Subcutaneous abdominal adipose tissue (tissue), 5 donors: ENCODE results near the gene FAM3B.
A peak's percentile ranks its signal among the peaks of the same experiment; 100 is the strongest.

ENCODE experiments used
- H3K27ac ChIP-seq: one replicate; pipeline ENCODE4 v1.7.0; 2013; ENCODE audit warnings: low read depth, mild to moderate bottlenecking, inconsistent platforms, low read length, moderate library complexity
- H3K27me3 ChIP-seq, 5 donors: one replicate each; pipeline ENCODE4 v1.7.0; 2013; ENCODE audit warnings: low read length in 5 of 5, inconsistent platforms in 1 of 5; ENCODE audit not compliant: control insufficient read depth in 5 of 5, insufficient read depth in 4 of 5
- H3K36me3 ChIP-seq, 5 donors: one replicate each; pipeline ENCODE4 v1.7.0; 2013; ENCODE audit warnings: low read length in 5 of 5; ENCODE audit not compliant: control insufficient read depth in 5 of 5, insufficient read depth in 5 of 5
- H3K4me1 ChIP-seq, 5 donors: one replicate each; pipeline ENCODE4 v1.7.0; 2013; ENCODE audit warnings: low read length in 5 of 5, mild to moderate bottlenecking in 3 of 5, moderate library complexity in 1 of 5; ENCODE audit not compliant: control insufficient read depth in 5 of 5, insufficient read depth in 5 of 5
- H3K4me3 ChIP-seq, 5 donors: one replicate each; pipeline ENCODE4 v1.7.0; 2013; ENCODE audit warnings: low read length in 5 of 5, low read depth in 1 of 5
- H3K9ac ChIP-seq, 5 donors: one replicate each; pipeline ENCODE4 v1.7.0; 2013; ENCODE audit warnings: low read length in 5 of 5, mild to moderate bottlenecking in 4 of 5, moderate library complexity in 3 of 5
- H3K9me3 ChIP-seq, 5 donors: one replicate each; pipeline ENCODE4 v1.7.0; 2013; ENCODE audit warnings: low read length in 5 of 5; ENCODE audit not compliant: control insufficient read depth in 5 of 5
- donor health status: healthy.
- donor health status: healthy.
- donor health status: healthy.
- donor health status: healthy.
- donor health status: healthy.

The FAM3B gene, protein sequence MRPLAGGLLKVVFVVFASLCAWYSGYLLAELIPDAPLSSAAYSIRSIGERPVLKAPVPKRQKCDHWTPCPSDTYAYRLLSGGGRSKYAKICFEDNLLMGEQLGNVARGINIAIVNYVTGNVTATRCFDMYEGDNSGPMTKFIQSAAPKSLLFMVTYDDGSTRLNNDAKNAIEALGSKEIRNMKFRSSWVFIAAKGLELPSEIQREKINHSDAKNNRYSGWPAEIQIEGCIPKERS

DNA sequence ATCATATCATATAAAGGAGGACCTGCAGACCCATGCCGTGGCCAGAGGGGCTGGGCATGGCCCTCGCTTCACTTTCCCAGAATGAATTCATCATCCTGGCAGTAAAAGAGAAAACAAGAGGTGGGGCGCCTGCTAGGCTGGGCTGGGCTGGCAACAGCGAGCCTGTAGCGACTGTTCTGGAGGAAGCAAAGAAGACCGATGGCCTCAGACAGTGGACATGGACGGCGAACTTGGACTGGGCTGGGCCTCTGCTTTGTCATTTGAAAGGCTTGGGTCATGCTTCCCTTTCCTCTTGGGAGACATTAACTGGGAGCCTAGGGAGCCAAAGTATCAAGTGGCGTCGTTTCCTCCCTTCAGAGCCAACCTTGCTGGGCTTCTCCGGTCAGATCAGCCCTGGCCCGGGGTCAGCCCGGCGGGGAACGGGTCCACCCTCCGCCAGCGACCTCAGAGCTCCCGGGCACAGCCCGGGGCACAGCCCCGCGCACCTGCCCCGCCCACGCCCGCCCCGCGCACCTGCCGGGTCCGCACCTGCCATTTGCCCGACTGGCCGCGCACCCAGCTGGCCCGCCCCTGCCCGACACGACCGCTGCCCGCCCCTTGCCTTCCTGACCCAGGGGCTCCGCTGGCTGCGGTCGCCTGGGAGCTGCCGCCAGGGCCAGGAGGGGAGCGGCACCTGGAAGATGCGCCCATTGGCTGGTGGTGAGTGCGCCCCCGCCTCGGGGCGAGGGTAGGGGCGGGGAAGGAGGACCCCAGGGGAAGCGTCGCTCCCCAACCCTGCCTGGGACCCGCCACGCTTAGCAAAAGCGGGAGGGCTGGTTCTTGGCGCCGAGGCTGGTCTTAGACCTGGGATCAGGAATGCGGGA, at the start of gene FAM3B:
TSS of gene FAM3B (plus strand) at position 602 of the 863 bp plus-strand sequence. CDS start at position 681, 79 bp downstream.
- Histone ChIP-seq H3K36me3 (no peaks in the 10 kb centered on the region), H3K9ac (peak within 1 kb of the TSS in 1 of 5 donors; percentile 15), H3K9me3 (no peaks in the 10 kb centered on the region), H3K27me3 (peaks cover 11 to 28% (median 16%) of the 10 kb centered on the region in 5 donors), H3K27ac (no peak within 1 kb of the TSS), H3K4me1 (peaks cover 0 to 15% (median 11%) of the 10 kb centered on the region in 5 donors), H3K4me3 (peak within 1 kb of the TSS; percentile 8 to 60 (median 31))

DNA sequence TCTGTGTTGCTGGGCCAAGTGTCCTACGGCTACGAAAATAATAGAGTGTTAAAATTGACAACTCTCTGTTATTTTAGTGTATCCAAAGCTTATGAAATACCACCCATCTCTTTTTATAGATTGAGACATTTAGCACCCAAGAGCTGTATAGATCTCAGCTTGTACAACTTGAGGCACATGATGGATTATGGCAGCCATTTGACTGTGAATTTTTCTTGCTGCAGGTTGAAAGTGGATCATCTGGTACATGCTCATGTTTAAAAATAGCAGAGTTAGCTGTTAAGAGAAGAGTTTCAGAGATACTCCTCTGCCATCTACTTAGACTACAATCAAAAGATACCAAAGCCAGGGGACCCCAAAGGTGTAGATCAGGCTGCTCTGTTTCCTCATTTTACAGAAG, 49.3 kb upstream of the FAM3B start:
- Histone ChIP-seq H3K36me3 (peaks cover 3 to 4% (median 3%) of the 10 kb centered on the region in 5 donors), H3K9me3 (peaks cover 0 to 6% (median 0%) of the 10 kb centered on the region in 5 donors), H3K27me3 (no peaks in the 10 kb centered on the region), H3K4me1 (no peaks in the 10 kb centered on the region), H3K27ac (no peak overlapping the region), H3K9ac (no peak overlapping the region), H3K4me3 (no peak overlapping the region)

DNA sequence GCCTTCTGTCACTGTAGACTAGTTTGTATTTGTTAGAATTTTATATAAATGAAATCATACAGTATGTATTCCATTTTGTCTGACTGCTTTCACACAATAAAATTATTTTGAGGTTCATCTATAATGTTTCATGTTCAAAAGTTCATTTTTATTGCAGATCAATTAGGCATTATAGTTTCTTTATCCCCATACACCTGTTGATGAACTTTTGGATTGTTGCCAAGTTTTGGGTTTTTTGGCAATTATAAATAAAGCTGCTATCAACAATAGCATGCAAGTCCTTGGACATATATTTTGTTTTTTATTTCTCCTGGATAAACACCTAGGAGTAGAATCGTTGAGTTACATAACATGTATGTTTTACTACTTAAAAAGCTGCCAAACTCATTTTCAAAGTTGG, 47.1 kb upstream of the FAM3B start:
- Histone ChIP-seq H3K27me3 (no peaks in the 10 kb centered on the region), H3K9ac (no peak overlapping the region), H3K36me3 (peaks cover 0 to 3% (median under 1%) of the 10 kb centered on the region in 5 donors), H3K9me3 (peaks cover 0 to 9% (median 0%) of the 10 kb centered on the region in 5 donors), H3K27ac (no peak overlapping the region), H3K4me3 (no peak overlapping the region), H3K4me1 (no peaks in the 10 kb centered on the region)

DNA sequence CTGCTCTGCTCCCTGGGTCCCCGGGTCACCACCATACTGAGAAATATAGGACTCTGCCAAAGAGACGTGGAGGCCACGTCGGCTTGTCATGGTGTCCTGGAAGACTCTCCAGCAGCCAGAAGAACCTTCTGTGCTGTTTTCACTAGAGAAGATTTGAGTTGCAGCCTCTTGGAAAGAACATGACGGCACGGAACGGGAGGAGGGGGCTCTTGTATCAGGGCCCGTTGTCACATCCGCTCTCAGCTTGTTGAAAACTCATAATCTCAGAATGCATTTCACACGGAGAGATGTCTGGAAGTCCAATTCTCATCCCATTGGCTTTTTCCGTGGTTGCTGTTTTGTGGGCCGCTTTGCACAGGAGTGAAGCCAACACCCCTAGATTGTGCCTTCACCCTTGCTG, 39.4 kb upstream of the FAM3B start:
- Histone ChIP-seq H3K9me3 (peaks cover 0 to 5% (median 0%) of the 10 kb centered on the region in 5 donors), H3K9ac (no peak overlapping the region), H3K4me3 (no peak overlapping the region), H3K36me3 (peaks cover 0 to 20% (median 10%) of the 10 kb centered on the region in 5 donors), H3K27me3 (peaks cover 0 to 9% (median 4%) of the 10 kb centered on the region in 5 donors), H3K27ac (no peak overlapping the region), H3K4me1 (peaks cover 0 to 3% (median 0%) of the 10 kb centered on the region in 5 donors)

DNA sequence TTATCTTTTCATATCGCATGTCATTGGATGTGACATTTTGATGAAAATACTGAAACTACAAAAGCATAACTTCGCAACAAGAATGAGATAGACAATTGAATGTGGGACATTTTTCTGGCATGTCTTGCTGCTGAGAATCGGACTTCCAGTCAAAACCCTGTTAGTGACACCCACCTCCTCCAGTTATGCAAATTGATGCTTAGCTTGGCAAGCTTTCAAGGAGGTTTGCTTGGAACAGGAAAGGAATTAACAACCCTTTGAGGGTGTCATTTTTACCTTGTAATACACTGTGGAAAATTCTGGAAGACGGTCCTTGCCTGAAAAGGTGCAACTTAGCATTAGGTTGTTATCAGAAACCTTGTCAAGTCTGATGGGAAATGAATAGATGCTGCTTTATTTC, 38.8 kb upstream of the FAM3B start:
- H3K36me3 ChIP-seq = peaks cover 0 to 20% (median 10%) of the 10 kb centered on the region in 5 donors
- H3K9me3 ChIP-seq = no peaks in the 10 kb centered on the region
- H3K4me1 ChIP-seq = peaks cover 0 to 3% (median 0%) of the 10 kb centered on the region in 5 donors
- H3K4me3 ChIP-seq = no peak overlapping the region
- no peak overlapping the region for H3K9ac ChIP-seq
- H3K27me3 ChIP-seq = peaks cover 0 to 15% (median 8%) of the 10 kb centered on the region in 5 donors
- H3K27ac ChIP-seq = no peak overlapping the region

DNA sequence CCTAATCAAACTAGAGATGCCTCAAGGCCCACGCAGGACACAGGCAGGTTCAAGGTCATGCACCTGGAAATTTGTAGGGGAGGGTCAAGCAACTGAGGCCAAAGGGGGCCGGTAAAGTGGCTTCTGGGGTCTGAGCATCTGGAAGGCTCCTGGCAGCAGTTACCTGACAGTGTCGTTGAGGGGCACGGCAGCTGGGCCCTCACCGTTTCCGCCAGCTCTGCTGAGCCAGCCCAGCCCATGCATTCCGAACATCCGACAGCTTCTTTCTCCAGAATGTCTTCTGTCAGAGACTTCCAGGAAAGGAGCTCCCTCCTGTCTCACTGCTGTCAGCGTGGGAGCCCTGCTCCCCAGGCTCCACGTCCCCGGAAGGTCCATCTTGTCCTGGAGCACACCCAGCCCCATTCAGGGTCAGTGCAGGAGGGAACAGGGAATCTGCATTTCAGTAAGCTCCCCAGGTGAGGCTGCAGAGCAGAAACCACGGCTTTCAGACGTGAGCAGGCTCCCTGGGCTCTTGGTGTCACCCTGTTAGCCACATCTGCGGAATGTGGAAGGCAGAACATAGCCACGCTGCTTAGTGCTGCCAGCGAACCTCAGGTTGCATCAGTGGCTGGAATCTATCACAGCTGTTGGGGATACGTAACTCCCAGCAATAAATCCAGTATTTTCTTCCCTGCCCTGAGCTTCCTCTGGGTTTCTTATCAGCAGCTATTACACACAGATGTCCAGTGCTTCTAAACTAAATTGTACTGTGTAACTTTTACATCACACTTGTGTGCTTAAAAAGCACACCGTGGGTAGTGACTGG, 36.3 kb upstream of the FAM3B start:
- peaks cover 0 to 16% (median 9%) of the 10 kb centered on the region in 5 donors for H3K27me3 ChIP-seq
- no peak overlapping the region for H3K27ac ChIP-seq
- H3K4me3 ChIP-seq = no peak overlapping the region
- peaks cover 0 to 3% (median 0%) of the 10 kb centered on the region in 5 donors for H3K4me1 ChIP-seq
- H3K9ac ChIP-seq = peak overlapping the region in 1 of 5 donors; percentile 40
- H3K9me3 ChIP-seq = peaks cover 0 to under 1% (median 0%) of the 10 kb centered on the region in 5 donors
- H3K36me3 ChIP-seq = peaks cover 0 to 13% (median 5%) of the 10 kb centered on the region in 5 donors

DNA sequence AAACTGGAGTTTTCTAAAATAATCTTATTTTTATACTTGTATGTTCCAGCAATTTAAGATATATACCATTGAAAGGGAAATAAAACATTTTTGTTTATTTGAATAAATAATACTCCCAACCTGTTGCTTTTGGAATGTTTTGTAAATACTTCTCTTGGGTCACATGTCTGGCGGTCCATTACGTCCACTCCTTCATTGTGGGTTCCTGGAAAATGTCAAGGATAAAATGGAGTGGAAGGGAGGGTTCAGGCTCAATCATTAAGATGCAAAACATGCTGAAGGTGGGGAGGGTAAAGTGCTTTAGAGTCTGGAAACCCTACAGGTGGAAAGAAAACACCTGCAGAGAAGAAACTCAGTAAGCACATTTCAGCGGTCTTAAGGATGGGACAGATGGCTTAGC, 34.2 kb upstream of the FAM3B start:
- Histone ChIP-seq H3K9ac (no peak overlapping the region), H3K27ac (no peak overlapping the region), H3K4me1 (peaks cover 0 to 3% (median 0%) of the 10 kb centered on the region in 5 donors), H3K9me3 (peaks cover 0 to 6% (median 0%) of the 10 kb centered on the region in 5 donors), H3K36me3 (no peaks in the 10 kb centered on the region), H3K27me3 (peaks cover 0 to 16% (median 9%) of the 10 kb centered on the region in 5 donors), H3K4me3 (no peak overlapping the region)

DNA sequence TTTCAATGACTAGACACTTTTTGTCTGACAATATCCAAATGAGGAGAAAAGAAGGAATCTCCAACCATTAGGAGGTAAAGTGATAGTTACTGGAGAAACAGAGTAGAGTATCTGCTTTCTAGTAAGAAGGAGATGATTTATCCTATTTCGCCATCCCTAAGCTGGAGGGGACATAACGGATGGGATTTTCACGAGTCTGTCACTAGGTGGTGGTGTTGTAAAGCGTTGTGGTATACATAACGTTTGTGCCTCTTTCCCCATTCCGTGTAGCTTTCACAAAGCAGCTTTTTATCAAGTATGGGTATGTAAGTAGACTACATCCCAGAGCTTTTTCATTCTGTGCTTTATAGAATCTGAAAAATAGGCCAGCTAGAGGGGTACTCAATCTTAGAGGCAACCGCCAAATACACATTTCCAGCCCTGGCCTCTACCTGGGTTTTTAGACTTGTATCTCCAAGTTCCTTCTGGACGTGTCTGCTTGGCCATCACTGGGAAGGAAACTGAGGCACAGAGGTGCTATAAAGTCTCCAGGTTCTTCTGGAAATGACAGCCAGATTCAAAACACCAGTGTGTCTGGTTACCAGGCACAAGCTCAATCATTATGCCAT, 33.3 kb upstream of the FAM3B start:
- Histone ChIP-seq H3K9me3 (peaks cover 0 to 6% (median 0%) of the 10 kb centered on the region in 5 donors), H3K4me3 (no peak overlapping the region), H3K36me3 (no peaks in the 10 kb centered on the region), H3K9ac (no peak overlapping the region), H3K4me1 (peaks cover 0 to 3% (median 0%) of the 10 kb centered on the region in 5 donors), H3K27me3 (peaks cover 0 to 16% (median 9%) of the 10 kb centered on the region in 5 donors), H3K27ac (no peak overlapping the region)

DNA sequence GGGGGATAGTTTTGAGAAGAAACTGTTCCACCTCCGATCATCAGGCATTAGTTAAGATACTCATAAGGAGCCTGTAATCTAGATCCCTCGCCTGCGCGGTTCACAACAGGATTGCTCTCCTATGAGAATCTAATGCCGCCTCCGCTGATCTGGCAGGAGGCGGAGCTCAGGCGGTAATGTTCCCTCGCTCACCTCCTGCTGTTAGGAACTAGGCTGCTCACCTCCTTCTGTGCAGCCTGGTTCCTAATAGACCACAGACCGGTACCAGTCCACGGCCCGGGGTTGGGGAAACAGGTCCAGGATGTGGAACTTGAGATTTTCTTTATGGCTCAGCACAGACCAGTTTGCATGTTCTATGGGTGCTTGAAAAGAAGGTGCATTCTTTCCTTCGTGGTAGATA, 27.2 kb upstream of the FAM3B start:
- no peak overlapping the region for H3K4me3 ChIP-seq
- H3K4me1 ChIP-seq = no peaks in the 10 kb centered on the region
- H3K27me3 ChIP-seq = peaks cover 0 to 9% (median 2%) of the 10 kb centered on the region in 5 donors
- peaks cover 0 to 6% (median 0%) of the 10 kb centered on the region in 5 donors for H3K9me3 ChIP-seq
- H3K9ac ChIP-seq = no peak overlapping the region
- H3K36me3 ChIP-seq = no peaks in the 10 kb centered on the region
- H3K27ac ChIP-seq = no peak overlapping the region
